Common myeloid progenitor, CD34-positive (primary cell): ENCODE results near the gene HS6ST1.

Experiments used
- CTCF ChIA-PET: fragments of 350-600 bp; sonication (Branson Sonifier 250); formaldehyde crosslinking; loops from one replicate; lab custom pipeline; 2021; ENCODE audit warnings: antibody characterized with exemption; lab: Charles Lee
- POLR2A ChIA-PET: fragments of 350-600 bp; sonication (Branson Sonifier 250); formaldehyde crosslinking; loops from one replicate; lab custom pipeline; 2021; ENCODE audit warnings: antibody characterized with exemption; lab: Charles Lee
- DNase-seq, 3 donors: peaks; one replicate each; pipeline versions ENCODE4 v3.0.0 to v3.0.0-alpha.2; 2013
- H3K27ac ChIP-seq, 2 experiments: 1 replicate in 1 of 2; 2 replicates in 1 of 2; pipeline ENCODE4 v1.7.0; 2013; ENCODE audit warnings: inconsistent platforms in 2 of 2, low read length in 2 of 2, mild to moderate bottlenecking in 2 of 2, low read depth in 1 of 2, moderate library complexity in 1 of 2; ENCODE audit not compliant: severe bottlenecking in 2 of 2, insufficient read depth in 1 of 2, poor library complexity in 1 of 2
- H3K27me3 ChIP-seq, 5 experiments: replicated peaks in 2 of 5; 1 replicate in 3 of 5; 2 replicates in 2 of 5; pipeline versions ENCODE4 v1.6.1 to v1.7.0; 2013; ENCODE audit warnings: low read length in 4 of 5, mild to moderate bottlenecking in 2 of 5, moderate library complexity in 2 of 5, inconsistent platforms in 1 of 5; ENCODE audit not compliant: insufficient read depth in 5 of 5, control insufficient read depth in 4 of 5
- H3K36me3 ChIP-seq, 4 experiments: 1 replicate in 2 of 4; 2 replicates in 2 of 4; pipeline versions ENCODE4 v1.6.1 to v1.7.0; 2013; ENCODE audit warnings: low read length in 3 of 4, control low read depth in 1 of 4, mild to moderate bottlenecking in 1 of 4; ENCODE audit not compliant: control insufficient read depth in 4 of 4, insufficient read depth in 4 of 4
- H3K4me1 ChIP-seq, 4 experiments: 1 replicate in 3 of 4; 2 replicates in 1 of 4; pipeline versions ENCODE4 v1.6.1 to v1.7.1; 2013; ENCODE audit warnings: low read length in 3 of 4, mild to moderate bottlenecking in 3 of 4, control low read depth in 1 of 4, inconsistent platforms in 1 of 4, moderate library complexity in 1 of 4; ENCODE audit not compliant: control insufficient read depth in 4 of 4, insufficient read depth in 4 of 4; ENCODE audit errors: control extremely low read depth in 1 of 4
- H3K4me3 ChIP-seq, 7 experiments: 1 replicate in 4 of 7; 2 replicates in 3 of 7; pipeline versions ENCODE4 v1.5.1 to v1.7.0; 2013; ENCODE audit warnings: mild to moderate bottlenecking in 7 of 7, low read length in 6 of 7, moderate library complexity in 6 of 7, inconsistent platforms in 2 of 7, low read depth in 2 of 7, control low read depth in 1 of 7; ENCODE audit not compliant: insufficient read depth in 4 of 7, control insufficient read depth in 1 of 7; ENCODE audit errors: extremely low read depth in 1 of 7
- H3K9me3 ChIP-seq, 5 experiments: 1 replicate in 4 of 5; 2 replicates in 1 of 5; pipeline versions ENCODE4 v1.6.1 to v1.7.1; 2013; ENCODE audit warnings: low read length in 4 of 5, mild to moderate bottlenecking in 2 of 5, inconsistent platforms in 1 of 5, low read depth in 1 of 5, moderate library complexity in 1 of 5; ENCODE audit not compliant: control insufficient read depth in 4 of 5, insufficient read depth in 2 of 5; ENCODE audit errors: control extremely low read depth in 1 of 5
- WGBS: methylation state at CpG from one replicate; pipeline ENCODE4 v1.1.5; 2013; ENCODE audit not compliant: insufficient coverage; 5-methylcytosine and 5-hydroxymethylcytosine counted together

HS6ST1 gene

DNA sequence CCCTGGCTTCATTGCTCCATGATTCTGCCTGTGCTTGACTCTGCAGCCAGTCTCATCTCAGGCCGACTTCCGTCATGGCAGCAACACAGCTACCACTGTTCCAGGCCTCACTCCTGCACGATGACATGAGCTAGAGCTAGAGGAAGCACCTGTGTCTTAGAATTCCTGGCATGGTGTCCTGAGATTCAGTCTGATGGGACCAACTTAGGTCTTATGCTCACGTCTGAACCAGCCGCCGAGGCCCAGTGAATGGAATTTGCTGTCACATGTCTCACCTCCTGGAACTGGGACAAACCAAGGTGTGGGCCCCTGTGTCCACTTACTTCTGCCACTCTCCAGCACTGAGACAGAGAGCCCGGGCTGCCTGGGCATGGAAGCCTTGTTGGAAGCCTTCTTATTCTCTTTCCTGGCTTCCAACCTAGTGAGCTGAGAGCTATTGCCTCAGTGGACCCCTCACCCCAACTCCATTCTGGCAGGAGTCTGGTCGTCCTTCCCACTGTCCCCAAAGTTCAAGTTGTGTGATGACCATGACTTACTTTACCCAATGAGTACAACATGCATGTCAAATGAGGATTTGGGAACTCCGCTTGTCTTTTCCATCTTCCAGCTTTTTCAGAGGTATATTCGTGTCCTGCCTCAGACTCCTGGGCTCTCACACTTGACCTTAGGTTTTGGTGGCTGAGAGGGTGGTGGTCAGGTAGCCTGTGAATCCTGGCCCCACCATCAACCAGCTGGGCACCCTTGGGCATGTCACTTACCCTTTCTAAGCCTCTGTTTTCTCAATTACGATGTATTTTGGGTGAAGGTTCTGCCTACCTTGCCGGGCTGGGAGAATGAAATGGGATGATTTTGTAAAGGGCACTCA lies 39.1 kb upstream of the HS6ST1 start:
- Histone ChIP-seq H3K27me3 (no peaks in the 10 kb centered on the region), H3K9me3 (peaks cover 0 to 2% (median 0%) of the 10 kb centered on the region in 5 experiments), H3K27ac (no peak overlapping the region), H3K4me3 (no peak overlapping the region), H3K4me1 (no peaks in the 10 kb centered on the region), H3K36me3 (peaks cover 0 to under 1% (median 0%) of the 10 kb centered on the region in 4 experiments)
- POLR2A ChIA-PET: no interaction called here
- no peak for DNase-seq
- 93% methylated on average over 11 of the region's 12 CpGs for WGBS
- CTCF ChIA-PET: no interaction called here

DNA sequence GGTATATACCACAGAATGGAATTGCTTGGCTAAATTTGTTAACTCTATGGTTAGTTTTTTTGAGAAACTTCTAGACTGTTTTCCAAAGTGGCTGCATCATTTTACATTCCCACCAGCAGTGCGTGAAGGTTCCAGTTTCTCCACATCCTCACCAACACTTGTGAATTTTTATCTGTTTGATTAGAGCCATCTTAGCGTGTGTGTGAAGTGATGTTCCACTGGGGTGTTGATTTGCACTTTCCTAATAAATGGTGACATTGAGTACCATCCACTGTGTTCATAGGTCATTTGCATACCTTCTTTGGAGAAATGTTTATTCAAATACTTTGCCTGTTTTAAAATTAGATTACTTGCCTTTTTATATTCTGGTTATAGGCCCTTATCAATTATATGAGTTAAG lies 37.5 kb upstream of the HS6ST1 start:
- no peak overlapping the region for H3K27ac ChIP-seq
- peaks cover 0 to 11% (median 9%) of the 10 kb centered on the region in 5 experiments for H3K9me3 ChIP-seq
- no peaks in the 10 kb centered on the region for H3K4me1 ChIP-seq
- no CpG with 5 or more reads among the region's 2 CpGs for WGBS
- ChIA-PET CTCF (no interaction called here), POLR2A (no interaction called here)
- peaks cover 0 to 3% (median 0%) of the 10 kb centered on the region in 4 experiments for H3K36me3 ChIP-seq
- H3K4me3 ChIP-seq: no peak overlapping the region
- DNase-seq: no peak
- H3K27me3 ChIP-seq: no peaks in the 10 kb centered on the region

DNA sequence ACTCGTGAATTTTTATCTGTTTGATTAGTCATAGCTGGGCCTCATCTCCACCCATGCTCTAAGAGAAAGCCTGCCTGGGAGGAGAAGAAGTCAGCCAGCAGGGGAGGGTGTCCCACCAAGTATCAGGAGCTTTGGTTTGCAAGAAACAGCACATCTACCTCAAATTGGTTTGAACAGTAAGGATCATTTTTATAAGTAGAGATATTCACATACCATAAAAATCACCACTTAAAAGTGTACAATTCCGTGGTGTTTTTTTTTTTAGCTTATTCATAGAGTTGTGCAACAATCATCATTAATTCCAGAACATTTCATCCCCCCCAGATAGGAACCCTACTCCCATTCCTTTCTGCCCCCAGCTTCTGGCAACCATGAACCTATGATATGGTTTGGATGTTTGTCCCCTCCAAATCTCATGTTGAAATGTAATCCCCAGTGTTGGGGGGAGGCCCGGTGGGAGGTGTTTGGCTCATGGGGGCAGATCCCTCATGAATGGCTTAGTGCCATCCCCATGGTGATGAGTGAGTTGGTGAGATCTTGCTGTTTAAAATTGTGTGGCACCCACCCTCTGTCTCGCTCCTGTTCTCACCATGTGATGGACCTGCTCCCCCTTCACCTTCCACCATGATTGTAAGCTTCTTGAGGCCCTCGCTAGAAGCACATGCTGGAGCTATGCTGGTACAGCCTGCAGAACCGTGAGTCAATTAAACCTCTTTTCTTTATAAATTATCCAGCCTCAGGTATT lies 36.2 kb upstream of the HS6ST1 start:
- Histone ChIP-seq H3K9me3 (peaks cover 3 to 23% (median 11%) of the 10 kb centered on the region in 5 experiments), H3K27ac (no peak overlapping the region), H3K27me3 (no peaks in the 10 kb centered on the region), H3K36me3 (peaks cover 0 to 3% (median 1%) of the 10 kb centered on the region in 4 experiments), H3K4me3 (no peak overlapping the region), H3K4me1 (no peaks in the 10 kb centered on the region)
- 100% methylated on average over 2 of the region's 6 CpGs for WGBS
- POLR2A ChIA-PET: no interaction called here
- CTCF ChIA-PET: interaction anchor here (0.7 to 1.2 kb wide), 2 partner anchors 13 to 62 kb away, joined by 3 read pairs; no protein-coding TSS in a partner anchor
- DNase-seq: no peak

DNA sequence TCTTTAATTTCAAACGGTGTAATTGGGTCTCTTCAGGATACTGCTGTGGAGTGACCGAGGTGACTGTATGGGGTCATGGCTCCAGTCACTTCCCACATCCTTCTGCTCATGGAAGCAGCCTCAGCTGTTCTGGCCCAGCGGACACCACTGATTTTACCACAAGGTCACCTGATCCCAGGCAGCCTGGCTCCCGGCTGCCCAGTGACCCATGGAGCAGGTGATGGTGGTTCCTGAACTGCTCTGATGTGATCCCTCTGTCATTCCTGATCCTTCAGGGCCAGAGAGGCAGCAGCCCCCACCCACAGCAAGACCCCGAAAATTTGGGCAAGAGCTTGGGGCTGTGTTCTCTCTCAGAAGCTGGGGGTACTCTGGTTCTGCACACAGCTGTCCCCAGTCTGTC lies 35.5 kb upstream of the HS6ST1 start:
- Histone ChIP-seq H3K27me3 (no peaks in the 10 kb centered on the region), H3K36me3 (peaks cover 0 to 3% (median 1%) of the 10 kb centered on the region in 4 experiments), H3K27ac (no peak overlapping the region), H3K4me3 (no peak overlapping the region), H3K9me3 (peaks cover 3 to 23% (median 11%) of the 10 kb centered on the region in 5 experiments), H3K4me1 (no peaks in the 10 kb centered on the region)
- CTCF ChIA-PET: interaction anchor here (1.2 kb wide), 1 partner anchor 62 kb away, joined by 3 read pairs; no protein-coding TSS in a partner anchor
- WGBS: 100% methylated on average over 2 of the region's 5 CpGs
- DNase-seq: no peak
- POLR2A ChIA-PET: no interaction called here

DNA sequence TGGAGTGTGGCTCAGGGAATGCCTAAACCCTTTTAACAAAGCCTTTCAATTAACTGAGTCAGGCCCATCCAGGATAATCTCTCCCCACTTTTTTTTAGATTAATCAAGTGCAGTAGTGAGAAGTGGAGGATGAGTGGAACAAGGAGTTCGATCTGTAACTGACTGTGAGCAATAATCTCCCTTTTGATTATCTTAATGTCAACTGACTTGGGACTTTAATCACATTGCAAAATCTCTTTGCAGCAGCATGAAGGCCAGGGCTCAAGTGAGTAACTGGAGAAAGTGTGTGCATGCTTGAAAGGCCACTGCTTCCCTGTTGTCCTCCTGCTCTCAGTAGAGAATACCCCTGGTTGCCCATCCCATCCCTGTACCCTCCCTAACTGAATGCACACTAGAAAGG lies 32.1 kb upstream of the HS6ST1 start:
- no peak for DNase-seq
- ChIA-PET CTCF (no interaction called here), POLR2A (no interaction called here)
- Histone ChIP-seq H3K36me3 (peaks cover 0 to 3% (median 1%) of the 10 kb centered on the region in 4 experiments), H3K4me3 (no peak overlapping the region), H3K27ac (no peak overlapping the region), H3K4me1 (peaks cover 0 to 4% (median 1%) of the 10 kb centered on the region in 4 experiments), H3K9me3 (peaks cover 3 to 23% (median 11%) of the 10 kb centered on the region in 5 experiments), H3K27me3 (no peaks in the 10 kb centered on the region)
- WGBS: 100% methylated on average over 1 of the region's 1 CpG

DNA sequence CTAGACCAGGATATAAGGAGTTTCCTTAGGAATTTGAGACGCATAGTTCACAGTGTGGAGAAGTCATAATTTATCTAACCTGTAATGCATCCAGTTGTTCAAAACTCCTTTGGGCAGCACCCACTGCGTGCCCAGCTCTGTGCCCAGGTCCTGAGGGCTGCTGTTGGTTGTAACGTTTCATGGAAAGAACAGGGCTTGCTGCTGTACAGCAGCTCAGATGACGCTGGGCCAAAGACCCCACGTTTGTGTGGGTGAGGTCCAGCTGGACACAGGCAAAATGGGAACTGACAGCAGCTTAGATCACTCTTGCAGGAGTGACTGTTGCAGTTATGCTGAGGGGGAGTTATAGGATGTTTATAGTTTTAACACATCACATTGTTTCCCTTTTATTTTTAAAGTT lies 30.0 kb upstream of the HS6ST1 start:
- Histone ChIP-seq H3K9me3 (peaks cover 3 to 23% (median 11%) of the 10 kb centered on the region in 5 experiments), H3K27me3 (no peaks in the 10 kb centered on the region), H3K4me1 (peaks cover 0 to 4% (median 1%) of the 10 kb centered on the region in 4 experiments), H3K27ac (no peak overlapping the region), H3K36me3 (peaks cover 0 to 3% (median 1%) of the 10 kb centered on the region in 4 experiments), H3K4me3 (no peak overlapping the region)
- ChIA-PET POLR2A (no interaction called here), CTCF (interaction anchor here (0.8 to 1.1 kb wide), 2 partner anchors 20 to 29 kb away, joined by 3 to 4 read pairs; no protein-coding TSS in a partner anchor)
- WGBS: 100% methylated on average over 5 of the region's 5 CpGs
- no peak for DNase-seq
